NOMO-1 treated with dmso at 0.1 percent for 144 hours (cell line): ENCODE measurements around the gene SMYD4.
"Not testable (repeated sequence)": the region's sequence is repeated elsewhere in the genome, so short reads cannot be mapped to it uniquely, and the experiment has no call there.

ENCODE experiments used
- DNase-seq: peaks from one replicate; lab custom pipeline; 2025; ENCODE audit not compliant: unreplicated experiment; lab: John Stamatoyannopoulos, UW

The SMYD4 gene

GRCh38 chr17:1759529-1759928 is 70.2 kb downstream of the SMYD4 start:
- DNase-seq = no peak

GRCh38 chr17:1758807-1759206 is 70.9 kb downstream of the SMYD4 start:
- peak; percentile 29 for DNase-seq

- DNase-seq = no peak
Measured at GRCh38 chr17:1755827-1756262, 73.9 kb downstream of the SMYD4 start.

- DNase-seq = no peak
Measured at GRCh38 chr17:1755252-1755826, 74.4 kb downstream of the SMYD4 start.

GRCh38 chr17:1754430-1755112 is 75.1 kb downstream of the SMYD4 start:
- no peak for DNase-seq

- DNase-seq = no peak
Measured at GRCh38 chr17:1753767-1754429, 75.8 kb downstream of the SMYD4 start.

- DNase-seq = peak; percentile 22
Measured at GRCh38 chr17:1752425-1753262, 77.1 kb downstream of the SMYD4 start.

GRCh38 chr17:1750628-1751027 is 79.1 kb downstream of the SMYD4 start:
- DNase-seq = no peak

- DNase-seq = no peak
Measured at GRCh38 chr17:1746975-1747543, 82.6 kb downstream of the SMYD4 start.

GRCh38 chr17:1745513-1746020 is 84.1 kb downstream of the SMYD4 start:
- DNase-seq = no peak

GRCh38 chr17:1744551-1745512 is 84.9 kb downstream of the SMYD4 start:
- DNase-seq = no peak

GRCh38 chr17:1743088-1743439 is 86.6 kb downstream of the SMYD4 start:
- no peak for DNase-seq

GRCh38 chr17:1742371-1743087 is 87.2 kb downstream of the SMYD4 start, which contains the start of gene SERPINF2:
Gene SERPINF2 (plus strand): TSS chr17:1742871. CDS start chr17:1744996, 2,125 bp downstream.
- DNase-seq = no peak

- not testable (repeated sequence) for DNase-seq
Measured at GRCh38 chr17:1741899-1742298, 87.8 kb downstream of the SMYD4 start.

GRCh38 chr17:1737531-1738291 is 92.0 kb downstream of the SMYD4 start:
- no peak for DNase-seq

GRCh38 chr17:1736348-1737281 is 93.1 kb downstream of the SMYD4 start:
- no peak for DNase-seq

- no peak for DNase-seq
Measured at GRCh38 chr17:1735834-1736347, 93.8 kb downstream of the SMYD4 start.
